HG03175 (cell line): ENCODE results near the gene LRR1.
"Not testable (repeated sequence)": the region's sequence is repeated elsewhere in the genome, so short reads cannot be mapped to it uniquely, and the experiment has no call there.

ENCODE experiments used
- ATAC-seq: cut with Tn5 transposase; IDR thresholded peaks from one replicate; pipeline ENCODE4 v1.9.1; 2021; ENCODE audit warnings: mild to moderate bottlenecking, moderate library complexity; ENCODE audit not compliant: unreplicated experiment

LRR1 gene

DNA sequence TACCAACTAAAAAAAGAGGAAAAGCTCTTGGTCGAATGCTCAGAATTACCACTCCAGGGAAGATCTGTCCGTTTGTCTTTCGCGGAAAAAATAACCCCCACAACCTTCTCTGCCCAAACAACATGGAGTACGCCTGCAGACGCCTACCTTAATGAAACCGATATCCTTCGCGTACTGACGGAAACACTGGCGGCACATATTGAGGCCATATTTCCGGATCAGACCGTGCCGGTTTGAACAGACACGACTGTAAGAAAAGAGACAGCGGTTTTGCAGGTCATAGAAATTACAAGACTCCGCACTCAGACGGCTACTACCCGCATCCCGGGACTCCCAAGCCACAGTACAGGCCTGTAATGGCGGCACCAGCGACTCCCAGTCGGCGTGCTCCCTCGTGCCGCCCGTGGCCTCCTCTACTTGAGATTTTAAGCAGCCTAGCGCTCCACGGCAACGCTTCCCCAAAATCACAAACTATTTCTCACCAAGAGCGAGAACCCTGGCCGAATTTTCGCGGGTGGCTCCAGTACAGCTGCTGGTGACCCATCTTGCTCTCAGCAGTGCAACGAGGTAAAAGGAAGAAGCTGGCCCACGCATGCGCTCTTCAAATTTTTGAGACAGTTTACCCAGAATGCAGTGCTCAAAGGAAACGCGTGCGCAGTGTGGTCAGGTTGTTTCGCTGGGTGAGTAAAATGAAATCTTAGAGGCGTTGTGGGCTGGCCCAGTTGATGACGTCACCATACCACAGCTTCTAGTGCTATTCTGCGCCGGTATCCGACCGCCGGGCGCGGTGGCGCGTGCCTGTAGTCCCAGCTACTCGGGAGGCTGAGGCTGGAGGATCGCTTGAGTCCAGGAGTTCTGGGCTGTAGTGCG lies 12.7 kb upstream of the LRR1 start, which contains the start of gene RPS29:
TSS of gene RPS29 (minus strand) at position 578 of the 870 bp plus-strand sequence. CDS start at position 544, 34 bp downstream.
- ATAC-seq = peak; percentile 91

DNA sequence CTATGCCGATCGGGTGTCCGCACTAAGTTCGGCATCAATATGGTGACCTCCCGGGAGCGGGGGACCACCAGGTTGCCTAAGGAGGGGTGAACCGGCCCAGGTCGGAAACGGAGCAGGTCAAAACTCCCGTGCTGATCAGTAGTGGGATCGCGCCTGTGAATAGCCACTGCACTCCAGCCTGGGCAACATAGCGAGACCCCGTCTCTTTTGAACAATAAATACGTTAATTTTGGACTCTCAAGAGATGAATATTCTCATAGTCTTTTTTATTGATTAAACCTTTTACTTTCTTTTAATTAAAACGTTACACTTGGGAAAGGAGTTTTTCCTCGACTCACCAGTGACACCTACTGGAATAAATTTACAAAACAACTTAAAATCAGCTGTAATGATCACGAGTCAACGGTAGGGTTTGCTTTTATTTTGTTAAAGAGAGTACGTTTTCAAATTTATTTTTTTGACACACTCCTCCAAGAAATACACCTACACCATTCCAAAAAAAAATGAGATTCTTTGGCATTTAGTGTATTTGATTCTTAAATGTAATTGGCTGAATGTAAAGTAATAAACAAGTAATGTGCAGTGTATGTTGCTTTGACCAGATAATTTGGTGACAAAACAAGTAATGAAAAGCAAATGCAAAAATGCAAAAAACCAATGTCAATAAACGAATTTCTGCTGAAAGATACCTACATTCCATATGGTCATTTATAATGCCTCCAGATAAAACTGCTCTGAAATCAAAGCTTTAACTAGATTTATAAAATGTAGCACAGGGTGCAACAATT lies 11.9 kb upstream of the LRR1 start:
- ATAC-seq = peak; percentile 33

DNA sequence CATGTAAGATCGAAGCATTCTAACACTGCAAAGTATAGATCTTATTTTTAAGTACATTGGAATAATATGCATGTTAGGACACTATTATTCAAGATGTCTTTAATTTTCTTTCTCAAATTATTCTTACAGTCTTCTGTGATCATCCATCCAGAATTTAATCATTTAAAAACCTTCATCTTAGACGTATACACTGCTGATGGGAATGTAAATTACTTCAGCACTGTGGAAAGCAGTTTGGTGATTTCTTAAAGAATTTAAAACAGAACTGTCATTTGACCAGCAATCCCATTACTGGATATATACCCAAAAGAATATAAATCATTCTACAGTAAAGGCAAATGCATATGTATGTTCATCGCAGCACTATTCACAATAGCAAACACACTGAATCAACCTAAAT lies 9.4 kb upstream of the LRR1 start:
- no peak for ATAC-seq

DNA sequence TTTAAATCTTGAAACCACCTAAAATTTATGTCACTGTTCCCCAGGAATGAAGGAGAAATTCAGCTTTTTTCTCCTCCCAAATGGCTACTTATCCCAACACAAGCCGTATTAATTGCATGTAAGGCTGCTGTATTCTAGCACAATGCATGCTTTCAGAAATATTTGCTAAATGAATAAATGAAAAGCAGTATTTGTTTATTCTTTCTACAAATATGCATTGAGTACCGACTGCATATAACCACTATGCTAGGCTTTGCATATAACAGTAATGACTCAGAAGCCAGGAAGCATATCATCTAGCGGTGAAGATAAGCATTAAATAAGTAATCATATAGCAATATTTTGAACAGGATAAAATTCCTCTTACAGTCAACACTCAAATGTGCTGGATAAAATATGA lies 5.7 kb upstream of the LRR1 start:
- no peak for ATAC-seq

DNA sequence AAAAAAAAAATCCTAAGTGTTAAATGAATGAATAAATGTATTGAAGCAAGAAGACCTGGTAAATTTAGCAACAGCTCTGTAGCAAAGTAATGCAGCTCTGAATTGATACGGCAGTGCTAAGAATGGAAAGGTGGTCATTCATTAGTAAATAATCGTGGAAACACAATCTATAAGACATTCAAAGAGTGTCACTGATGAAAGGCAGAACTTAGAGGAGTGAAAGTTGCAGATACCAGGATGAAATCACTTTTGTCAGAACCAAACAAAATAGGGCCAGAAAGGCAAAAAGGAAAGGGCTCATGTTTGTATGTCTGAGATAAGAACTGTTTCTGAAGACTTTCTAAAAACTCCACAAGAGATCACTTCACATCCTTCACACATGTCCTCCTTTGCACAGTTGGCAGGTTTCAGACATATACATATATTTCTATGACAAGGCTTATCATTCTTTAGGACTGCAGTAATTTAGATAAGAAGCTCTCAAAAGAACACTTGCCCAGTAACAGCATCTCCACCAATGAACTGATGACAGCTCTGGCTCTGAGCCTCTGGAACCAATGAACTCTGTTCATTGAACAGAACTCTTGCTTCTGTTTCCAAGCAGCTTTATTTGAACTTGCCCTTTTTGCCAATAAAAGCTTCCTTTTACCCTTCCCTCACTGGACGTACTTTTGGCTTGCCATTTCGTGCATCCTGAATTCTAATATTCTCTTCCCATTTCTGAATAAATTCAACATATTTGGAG lies 4.2 kb upstream of the LRR1 start:
- no peak for ATAC-seq

DNA sequence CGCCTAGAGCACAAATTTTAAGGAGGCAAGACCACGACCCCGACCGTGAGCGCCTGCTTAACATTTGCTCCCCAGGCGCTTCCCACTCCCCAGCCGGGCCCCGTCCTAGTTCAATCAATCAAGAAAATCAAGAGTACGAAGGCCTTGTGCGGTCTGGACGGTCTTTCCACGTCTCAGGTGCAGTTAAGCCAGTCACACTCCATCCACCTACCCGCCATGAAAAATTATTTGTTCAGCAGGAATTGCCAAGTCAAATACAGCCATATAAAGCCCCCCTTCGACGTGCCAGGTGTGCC lies 603 bp upstream of the LRR1 start:
- no peak for ATAC-seq

DNA sequence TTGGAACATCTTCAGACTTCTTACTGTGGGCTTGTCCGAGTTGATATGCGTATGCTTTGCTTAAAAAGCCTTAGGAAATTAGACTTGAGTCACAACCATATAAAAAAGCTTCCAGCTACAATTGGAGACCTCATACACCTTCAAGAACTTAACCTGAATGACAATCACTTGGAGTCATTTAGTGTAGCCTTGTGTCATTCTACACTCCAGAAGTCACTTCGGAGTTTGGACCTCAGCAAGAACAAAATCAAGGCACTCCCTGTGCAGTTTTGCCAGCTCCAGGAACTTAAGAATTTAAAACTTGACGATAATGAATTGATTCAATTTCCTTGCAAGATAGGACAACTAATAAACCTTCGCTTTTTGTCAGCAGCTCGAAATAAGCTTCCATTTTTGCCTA lies 8.8 kb downstream of the LRR1 start:
- ATAC-seq = no peak

DNA sequence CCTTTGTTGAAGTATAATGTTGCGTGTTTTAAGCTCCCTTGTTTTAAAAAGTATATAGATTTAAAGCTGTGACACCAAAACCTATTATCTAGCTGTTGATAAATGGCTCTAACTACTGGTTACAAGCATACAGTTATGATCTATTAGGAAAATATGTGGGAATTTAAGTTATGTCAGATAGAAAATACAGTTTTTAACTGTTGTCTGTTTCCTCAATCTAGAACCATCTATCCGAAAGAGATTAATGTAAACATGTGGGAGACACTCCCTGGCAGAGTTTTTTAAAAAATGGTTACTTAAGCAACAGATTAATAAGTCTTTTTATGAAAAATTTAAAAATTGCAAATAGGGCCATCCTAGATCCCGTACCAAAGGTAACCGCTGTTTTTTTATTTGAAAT lies 13.5 kb downstream of the LRR1 start:
- no peak for ATAC-seq

DNA sequence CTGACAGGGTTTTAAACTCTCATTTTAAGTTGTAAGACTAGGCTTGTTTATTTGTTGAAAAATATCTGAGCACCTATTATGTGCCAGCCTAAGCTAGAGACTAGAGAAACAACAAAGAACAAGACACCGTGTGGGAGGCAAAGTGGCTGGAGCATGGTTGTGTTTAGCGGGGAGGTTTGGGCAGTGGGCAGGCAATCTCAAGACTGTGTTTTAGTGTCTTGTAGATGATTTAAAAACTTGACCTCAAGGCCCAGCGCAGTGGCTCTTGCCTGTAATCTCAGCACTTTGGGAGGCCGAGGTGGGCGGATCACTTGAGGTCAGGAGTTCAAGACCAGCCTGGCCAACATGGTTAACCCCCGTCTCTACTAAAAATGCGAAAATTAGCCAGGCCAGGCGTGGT lies 13.9 kb downstream of the LRR1 start:
- ATAC-seq = no peak

DNA sequence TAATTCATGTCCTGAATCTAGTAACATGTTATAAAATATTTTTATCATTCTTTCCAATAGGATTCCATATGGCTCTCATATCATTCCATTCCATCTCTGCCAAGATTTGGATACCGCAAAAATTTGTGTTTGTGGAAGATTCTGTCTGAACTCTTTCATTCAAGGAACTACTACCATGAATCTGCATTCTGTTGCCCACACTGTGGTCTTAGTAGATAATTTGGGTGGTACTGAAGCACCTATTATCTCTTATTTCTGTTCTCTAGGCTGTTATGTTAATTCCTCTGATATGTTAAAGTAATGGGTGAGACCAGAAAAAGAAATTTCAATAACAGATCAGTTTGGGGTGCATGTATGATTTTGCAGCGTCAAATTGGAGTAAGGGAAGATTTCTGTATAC lies 15.5 kb downstream of the LRR1 start:
- no peak for ATAC-seq

DNA sequence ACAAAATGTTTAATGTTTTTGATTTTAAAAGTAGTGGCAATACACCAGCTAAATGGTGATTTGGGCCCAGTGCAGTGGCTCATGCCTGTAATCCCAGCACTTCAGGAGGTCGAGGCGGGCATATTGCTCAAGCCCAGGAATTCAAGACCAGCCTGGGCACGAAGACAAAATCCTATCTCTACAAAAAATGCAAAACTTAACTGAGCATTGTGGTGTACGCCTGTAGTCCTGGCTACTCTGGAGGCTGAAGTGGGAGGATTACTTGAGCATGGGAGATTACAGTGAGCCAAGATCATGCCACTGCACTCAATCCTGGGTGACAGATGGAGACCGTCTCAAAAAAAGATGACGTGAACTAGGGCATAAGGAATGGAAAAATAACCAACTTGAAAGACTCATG lies 17.0 kb downstream of the LRR1 start:
- no peak for ATAC-seq

DNA sequence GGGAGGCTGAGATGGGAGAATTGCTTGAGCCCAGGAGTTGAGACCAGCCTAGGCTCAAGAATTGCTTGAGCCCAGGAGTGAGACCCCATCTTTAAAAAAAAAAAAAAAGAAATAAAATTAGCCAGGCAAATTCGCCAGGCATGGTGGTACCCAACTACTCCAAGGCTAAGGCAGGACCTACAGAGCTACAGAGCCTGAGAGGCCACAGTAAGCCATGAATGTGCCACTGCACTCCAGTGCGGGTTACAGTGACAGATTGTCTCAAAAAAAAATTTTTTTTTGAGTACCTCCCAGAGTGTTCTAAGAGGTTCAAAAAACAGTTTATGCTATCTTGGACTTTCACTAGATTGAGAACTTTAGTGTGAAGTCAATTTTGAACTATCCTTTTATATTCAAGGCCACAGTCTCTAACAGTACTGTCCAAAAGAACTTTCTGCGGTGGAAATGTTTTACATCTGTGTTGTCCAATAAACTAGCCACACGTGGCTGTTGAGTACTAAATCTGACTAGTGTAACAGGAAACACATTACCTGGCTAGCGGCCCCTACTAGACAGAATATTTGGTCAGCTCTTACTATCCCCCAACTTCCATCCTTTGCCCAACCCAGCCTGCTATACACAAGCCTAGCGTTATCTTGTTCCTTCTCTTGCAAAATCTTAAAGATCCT lies 19.2 kb downstream of the LRR1 start:
- ATAC-seq = no peak

DNA sequence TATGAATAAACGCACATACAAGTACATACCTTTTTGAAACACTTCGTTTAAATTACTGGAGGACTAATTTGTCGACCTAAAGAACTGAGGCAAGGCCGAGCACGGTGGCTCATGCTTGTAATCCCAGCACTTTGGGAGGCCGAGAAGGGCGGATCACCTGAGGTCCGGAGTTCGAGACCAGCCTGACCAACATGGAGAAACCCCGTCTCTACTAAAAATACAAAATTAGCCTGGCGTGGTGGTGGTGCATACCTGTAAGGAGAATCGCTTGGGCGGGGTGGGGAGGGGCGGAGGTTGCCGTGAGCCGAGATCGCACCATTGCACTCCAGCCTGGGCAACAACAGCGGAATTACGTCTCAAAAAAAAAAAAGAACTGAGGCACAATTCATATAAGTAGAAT lies 20.5 kb downstream of the LRR1 start:
- ATAC-seq = not testable (repeated sequence)

DNA sequence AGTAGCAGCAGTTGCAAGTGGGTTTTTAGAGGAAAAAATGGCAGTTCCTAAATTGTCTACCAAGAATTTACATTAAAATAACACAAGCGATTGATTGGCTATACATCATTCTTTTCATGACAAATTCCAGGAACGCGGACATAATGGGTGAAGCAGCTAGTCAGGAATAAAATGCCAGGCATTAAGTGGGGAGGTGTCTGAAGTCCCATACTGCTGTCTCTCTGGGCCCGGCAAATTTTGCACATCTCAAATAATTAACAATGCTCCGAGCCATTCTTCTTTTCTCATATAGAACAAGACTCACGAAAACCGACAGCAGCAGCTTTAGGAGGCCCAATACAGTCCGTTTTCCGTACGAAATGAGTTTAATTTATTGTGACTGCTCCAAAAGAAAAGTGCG lies 21.0 kb downstream of the LRR1 start:
- ATAC-seq = no peak

DNA sequence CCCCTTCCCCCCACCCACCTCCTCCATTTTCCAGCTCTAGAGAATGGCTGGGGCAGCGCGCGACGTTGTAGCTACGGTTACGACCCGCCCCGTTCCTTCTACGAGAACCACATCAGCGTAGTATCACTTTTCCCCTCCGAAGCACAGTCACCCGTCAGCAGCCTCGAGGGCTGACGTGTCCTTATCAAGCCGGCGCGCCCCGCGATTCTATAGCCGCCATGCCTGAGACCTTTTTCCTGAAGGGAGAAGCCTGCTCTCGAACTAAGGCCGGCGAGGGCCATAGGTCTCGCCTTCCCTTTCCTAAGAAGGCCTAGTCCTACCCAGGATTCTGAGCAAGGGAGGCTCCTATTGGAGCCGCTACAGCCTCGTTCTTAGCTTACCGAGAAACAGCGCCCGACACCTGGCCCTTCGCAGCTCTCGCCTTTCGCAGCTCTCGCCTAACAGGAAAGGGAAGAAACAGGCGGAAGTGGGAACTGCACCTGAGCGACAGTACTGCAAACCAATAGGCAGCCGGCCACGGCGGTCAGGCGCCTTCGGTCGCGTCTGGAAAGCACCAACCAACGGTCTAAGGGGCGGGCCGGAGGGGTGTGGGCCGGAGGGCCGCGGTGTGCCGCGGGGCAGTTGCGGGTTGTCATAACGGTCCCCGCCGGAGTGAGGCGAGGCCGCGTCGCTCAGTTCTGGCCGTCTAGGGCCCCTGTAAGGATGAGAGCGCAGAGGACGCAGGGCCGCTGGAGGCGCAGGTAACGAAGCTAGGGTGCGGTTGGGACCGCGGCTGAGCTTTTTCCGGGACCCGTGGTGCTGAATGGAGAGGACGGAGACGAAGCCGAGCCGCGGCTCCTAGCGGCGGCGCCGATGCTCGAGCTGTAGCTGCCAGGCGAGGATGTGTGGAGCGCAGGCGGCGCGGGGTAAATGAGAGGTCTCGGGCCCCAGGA lies 21.7 kb downstream of the LRR1 start, which contains the start of the genes MGAT2 and RPL36AL:
TSS of gene MGAT2 (plus strand) at position 618 of the 932 bp plus-strand sequence. CDS start 470 bp downstream, outside the sequence.
TSS of gene RPL36AL (minus strand) at position 445 of the 932 bp plus-strand sequence. CDS start 1,522 bp downstream, outside the sequence.
- peak; percentile 96 for ATAC-seq

DNA sequence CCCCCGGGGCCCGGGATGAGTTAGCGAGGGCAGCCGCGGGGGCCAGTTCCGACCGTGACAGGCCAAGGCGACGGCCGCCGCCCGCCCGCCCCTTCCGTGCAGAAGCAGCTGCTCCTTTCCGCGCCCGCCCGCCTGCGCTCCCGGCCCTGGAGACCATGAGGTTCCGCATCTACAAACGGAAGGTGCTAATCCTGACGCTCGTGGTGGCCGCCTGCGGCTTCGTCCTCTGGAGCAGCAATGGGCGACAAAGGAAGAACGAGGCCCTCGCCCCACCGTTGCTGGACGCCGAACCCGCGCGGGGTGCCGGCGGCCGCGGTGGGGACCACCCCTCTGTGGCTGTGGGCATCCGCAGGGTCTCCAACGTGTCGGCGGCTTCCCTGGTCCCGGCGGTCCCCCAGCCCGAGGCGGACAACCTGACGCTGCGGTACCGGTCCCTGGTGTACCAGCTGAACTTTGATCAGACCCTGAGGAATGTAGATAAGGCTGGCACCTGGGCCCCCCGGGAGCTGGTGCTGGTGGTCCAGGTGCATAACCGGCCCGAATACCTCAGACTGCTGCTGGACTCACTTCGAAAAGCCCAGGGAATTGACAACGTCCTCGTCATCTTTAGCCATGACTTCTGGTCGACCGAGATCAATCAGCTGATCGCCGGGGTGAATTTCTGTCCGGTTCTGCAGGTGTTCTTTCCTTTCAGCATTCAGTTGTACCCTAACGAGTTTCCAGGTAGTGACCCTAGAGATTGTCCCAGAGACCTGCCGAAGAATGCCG lies 22.6 kb downstream of the LRR1 start:
- ATAC-seq = peak; percentile 36

DNA sequence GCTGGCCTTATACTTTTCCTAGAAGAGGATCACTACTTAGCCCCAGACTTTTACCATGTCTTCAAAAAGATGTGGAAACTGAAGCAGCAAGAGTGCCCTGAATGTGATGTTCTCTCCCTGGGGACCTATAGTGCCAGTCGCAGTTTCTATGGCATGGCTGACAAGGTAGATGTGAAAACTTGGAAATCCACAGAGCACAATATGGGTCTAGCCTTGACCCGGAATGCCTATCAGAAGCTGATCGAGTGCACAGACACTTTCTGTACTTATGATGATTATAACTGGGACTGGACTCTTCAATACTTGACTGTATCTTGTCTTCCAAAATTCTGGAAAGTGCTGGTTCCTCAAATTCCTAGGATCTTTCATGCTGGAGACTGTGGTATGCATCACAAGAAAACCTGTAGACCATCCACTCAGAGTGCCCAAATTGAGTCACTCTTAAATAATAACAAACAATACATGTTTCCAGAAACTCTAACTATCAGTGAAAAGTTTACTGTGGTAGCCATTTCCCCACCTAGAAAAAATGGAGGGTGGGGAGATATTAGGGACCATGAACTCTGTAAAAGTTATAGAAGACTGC lies 23.4 kb downstream of the LRR1 start:
- no peak for ATAC-seq

DNA sequence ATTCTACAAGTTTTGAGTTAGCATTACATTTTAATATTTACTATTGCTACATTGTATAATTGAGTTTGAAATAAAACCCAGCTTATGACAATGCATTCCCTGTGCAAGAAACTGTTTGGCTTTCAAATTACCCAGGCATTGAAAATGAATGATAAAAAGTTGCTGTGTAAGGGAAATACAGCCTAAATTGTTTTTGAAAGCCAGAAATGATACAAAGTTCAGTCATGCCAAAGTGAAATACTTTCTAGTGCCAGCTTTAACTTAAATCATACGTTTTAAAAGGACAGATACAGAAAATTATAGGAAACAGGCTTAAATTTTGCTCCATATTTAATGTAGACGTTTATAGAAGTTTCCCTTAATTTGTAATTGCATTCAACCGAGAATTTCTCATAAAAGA lies 24.6 kb downstream of the LRR1 start:
- ATAC-seq = no peak
